A549 (cell line): Measurements from ENCODE around the gene SLC2A6.

Experiments used
- ATOH8 ChIP-seq: fragments of 250-450 bp; sonication (Bioruptor Pico); IDR thresholded peaks from 2 replicates; pipeline ENCODE4 v1.5.0; 2020; ENCODE audit warnings: low read depth, mild to moderate bottlenecking, moderate library complexity
- BHLHE40 ChIP-seq: IDR thresholded peaks from 2 replicates; pipeline ENCODE4 v1.6.1; 2012; ENCODE audit warnings: low read depth, low read length, inconsistent platforms
- CTCF ChIP-seq: fragments of >200 bp; sonication (Bioruptor Twin); formaldehyde crosslinking; IDR thresholded peaks from 3 replicates; pipeline ENCODE4 v1.5.1; 2016
- EHF ChIP-seq: fragments of 250-450 bp; sonication (Bioruptor Pico); IDR thresholded peaks from 2 replicates; pipeline ENCODE4 v1.5.0; 2020; ENCODE audit warnings: mild to moderate bottlenecking
- ESRRA ChIP-seq: fragments of 150-350 bp; IDR thresholded peaks from 2 replicates; pipeline ENCODE4 v1.6.1; 2014; ENCODE audit warnings: mild to moderate bottlenecking, low read length, borderline replicate concordance
- MAX ChIP-seq: IDR thresholded peaks from 2 replicates; pipeline ENCODE4 v1.6.1; 2012
- RAD21 ChIP-seq, 2 experiments: fragments of >200 bp in 1 of 2; sonication (Bioruptor Twin) in 1 of 2; formaldehyde crosslinking in 1 of 2; IDR thresholded peaks in 1 of 2; conservative IDR thresholded peaks in 1 of 2; 2 replicates in 1 of 2; 3 replicates in 1 of 2; pipeline ENCODE4 v1.6.1; 2012 to 2018; ENCODE audit warnings: inconsistent platforms in 1 of 2
- RCOR1 ChIP-seq: fragments of 150-350 bp; IDR thresholded peaks from 2 replicates; pipeline ENCODE4 v1.6.1; 2014; ENCODE audit warnings: antibody characterized with exemption, low read length, low read depth
- RFX5 ChIP-seq: fragments of 450-650 bp; IDR thresholded peaks from 2 replicates; pipeline ENCODE4 v1.7.1; 2014; ENCODE audit warnings: antibody characterized with exemption, mild to moderate bottlenecking, moderate library complexity
- RNF2 ChIP-seq: fragments of 200-600 bp; sonication (generic); IDR thresholded peaks from 2 replicates; pipeline ENCODE4 v1.6.1; 2016; ENCODE audit warnings: low read depth, mild to moderate bottlenecking, antibody characterized with exemption, moderate library complexity, borderline replicate concordance

- TF ChIP-seq CTCF (no peak), RFX5 (no peak), EHF (CRISPR knock-in tag) (no peak), ATOH8 (CRISPR knock-in tag) (no peak), BHLHE40 (no peak), RCOR1 (no peak), RNF2 (no peak), ESRRA (no peak), RAD21 (conservative IDR thresholded peaks at IDR 0.05 in 1 of 2, IDR thresholded peaks at IDR 0.05 in 1 of 2) (no peak), MAX (no peak)
These were observed 4.0 kb downstream of the SLC2A6 start for GRCh38 chr9:133474853-133475252.
